ENCODE data around the gene VARS1. TPM values are rescaled to one million over a fixed set of nuclear protein-coding genes. Genes with fewer than 3 reads are reported as not detected.

VARS1 gene
- total and polyA plus RNA-seq, 2 donors from 2014 or later = 30.3 to 79.0 TPM

DNA sequence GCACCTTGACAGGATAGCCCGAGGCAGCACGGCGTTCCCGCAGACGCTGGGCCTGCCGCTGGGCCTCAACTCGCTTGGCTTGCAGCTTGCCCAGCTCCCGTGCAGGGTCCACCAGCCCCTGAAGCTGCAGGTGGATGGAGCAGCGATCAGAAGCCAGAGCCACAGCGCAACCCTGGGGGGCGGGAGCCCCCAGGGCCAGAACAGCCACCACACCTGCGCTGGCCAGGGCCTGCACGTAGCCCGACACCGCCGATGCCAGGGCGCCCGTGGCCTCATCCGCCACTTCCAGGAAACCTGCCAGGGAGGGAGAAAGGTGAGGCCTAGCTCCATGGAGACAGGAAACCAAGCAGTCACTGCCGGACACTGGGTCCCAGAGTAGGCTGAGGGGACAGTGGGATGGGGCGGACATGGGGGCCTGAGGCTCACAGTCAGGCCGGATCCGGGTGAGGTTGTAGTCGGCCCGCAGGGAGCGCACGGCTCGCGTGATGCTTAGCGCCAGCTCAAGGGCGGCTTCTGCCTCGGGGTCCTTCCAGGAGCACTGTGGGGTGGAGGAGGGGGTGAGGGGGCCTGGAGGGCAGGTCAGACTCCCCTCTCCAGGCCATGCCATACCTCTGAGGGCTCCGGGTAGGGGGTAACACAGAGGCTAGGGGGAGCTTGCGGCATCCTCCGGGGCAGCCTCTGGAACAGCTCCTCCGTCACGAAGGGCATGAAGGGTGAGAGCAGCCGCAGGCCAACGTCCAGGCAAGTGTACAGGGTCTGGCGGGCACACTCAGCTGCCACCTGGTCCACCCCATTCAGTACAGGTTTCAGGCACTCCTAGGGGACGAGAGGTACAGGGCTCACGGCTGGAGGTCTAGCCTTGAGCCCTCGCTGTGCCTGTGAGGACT lies 16.3 kb downstream of the VARS1 start:
- intact Hi-C loops (cut with DNase I) = no loop called here
- no peak for FAIRE-seq
- Histone ChIP-seq H3K4me1 (ENCODE audit: control insufficient read depth in 2 of 3, insufficient read depth in 2 of 3, low read depth in 1 of 3, low read length in 3 of 3) (peaks cover 0 to 17% (median 0%) of the 10 kb centered on the region in 3 donors), H3K27ac (ENCODE audit: low read depth in 2 of 2, low read length in 2 of 2) (no peak overlapping the region), H3K9me3 (ENCODE audit: control insufficient read depth in 2 of 3, insufficient read depth in 1 of 3, low read length in 3 of 3) (no peaks in the 10 kb centered on the region), H3K9ac (ENCODE audit: low read length in 3 of 3) (no peak overlapping the region), H3K4me3 (ENCODE audit: low read length in 3 of 3) (no peak overlapping the region), H3K36me3 (ENCODE audit: control insufficient read depth in 2 of 3, insufficient read depth in 3 of 3, low read length in 3 of 3) (peaks cover 0 to 12% (median 9%) of the 10 kb centered on the region in 3 donors), H3K27me3 (ENCODE audit: control insufficient read depth, insufficient read depth, low read length) (no peaks in the 10 kb centered on the region)
- TF ChIP-seq, protein P1, sequence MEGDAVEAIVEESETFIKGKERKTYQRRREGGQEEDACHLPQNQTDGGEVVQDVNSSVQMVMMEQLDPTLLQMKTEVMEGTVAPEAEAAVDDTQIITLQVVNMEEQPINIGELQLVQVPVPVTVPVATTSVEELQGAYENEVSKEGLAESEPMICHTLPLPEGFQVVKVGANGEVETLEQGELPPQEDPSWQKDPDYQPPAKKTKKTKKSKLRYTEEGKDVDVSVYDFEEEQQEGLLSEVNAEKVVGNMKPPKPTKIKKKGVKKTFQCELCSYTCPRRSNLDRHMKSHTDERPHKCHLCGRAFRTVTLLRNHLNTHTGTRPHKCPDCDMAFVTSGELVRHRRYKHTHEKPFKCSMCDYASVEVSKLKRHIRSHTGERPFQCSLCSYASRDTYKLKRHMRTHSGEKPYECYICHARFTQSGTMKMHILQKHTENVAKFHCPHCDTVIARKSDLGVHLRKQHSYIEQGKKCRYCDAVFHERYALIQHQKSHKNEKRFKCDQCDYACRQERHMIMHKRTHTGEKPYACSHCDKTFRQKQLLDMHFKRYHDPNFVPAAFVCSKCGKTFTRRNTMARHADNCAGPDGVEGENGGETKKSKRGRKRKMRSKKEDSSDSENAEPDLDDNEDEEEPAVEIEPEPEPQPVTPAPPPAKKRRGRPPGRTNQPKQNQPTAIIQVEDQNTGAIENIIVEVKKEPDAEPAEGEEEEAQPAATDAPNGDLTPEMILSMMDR (IDR thresholded peaks at IDR 0.05; ENCODE audit: borderline replicate concordance, extremely low read depth, insufficient read depth) = no peak
- DNase-seq = no peak

DNA sequence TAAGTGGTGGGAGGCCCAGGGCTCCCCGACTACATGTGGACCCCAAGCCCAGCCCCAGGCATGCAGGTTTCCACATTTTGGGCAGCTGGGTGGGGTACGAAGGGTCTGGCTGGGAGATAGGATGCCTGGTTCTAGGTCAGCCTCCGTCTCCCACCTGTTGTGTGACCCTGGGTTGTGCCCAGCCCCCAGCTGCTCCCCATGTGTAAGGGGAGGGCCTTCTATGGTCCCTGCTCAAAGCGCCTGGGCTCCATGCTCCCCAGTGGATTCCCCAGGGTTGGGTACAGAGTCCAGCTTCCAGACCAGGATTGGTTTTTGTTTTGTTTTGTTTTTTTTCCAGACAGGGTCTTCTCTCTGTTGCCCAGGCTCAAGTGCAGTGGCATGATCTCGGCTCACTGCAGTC lies 17.4 kb downstream of the VARS1 start:
- peak overlapping the region; percentile 77 to 92 for H3K27ac ChIP-seq (ENCODE audit: low read depth in 2 of 2, low read length in 2 of 2)
- TF ChIP-seq, protein P1 (IDR thresholded peaks at IDR 0.05; ENCODE audit: borderline replicate concordance, extremely low read depth, insufficient read depth) = no peak
- peaks cover 0 to 12% (median 9%) of the 10 kb centered on the region in 3 donors for H3K36me3 ChIP-seq (ENCODE audit: control insufficient read depth in 2 of 3, insufficient read depth in 3 of 3, low read length in 3 of 3)
- H3K27me3 ChIP-seq (ENCODE audit: control insufficient read depth, insufficient read depth, low read length) = no peaks in the 10 kb centered on the region
- DNase-seq = no peak
- no peak overlapping the region for H3K9ac ChIP-seq (ENCODE audit: low read length in 3 of 3)
- intact Hi-C loops (cut with DNase I) = no loop called here
- no peak overlapping the region for H3K4me3 ChIP-seq (ENCODE audit: low read length in 3 of 3)
- no peak for FAIRE-seq
- H3K9me3 ChIP-seq (ENCODE audit: control insufficient read depth in 2 of 3, insufficient read depth in 1 of 3, low read length in 3 of 3) = no peaks in the 10 kb centered on the region
- peaks cover 0 to 17% (median 0%) of the 10 kb centered on the region in 3 donors for H3K4me1 ChIP-seq (ENCODE audit: control insufficient read depth in 2 of 3, insufficient read depth in 2 of 3, low read depth in 1 of 3, low read length in 3 of 3)

DNA sequence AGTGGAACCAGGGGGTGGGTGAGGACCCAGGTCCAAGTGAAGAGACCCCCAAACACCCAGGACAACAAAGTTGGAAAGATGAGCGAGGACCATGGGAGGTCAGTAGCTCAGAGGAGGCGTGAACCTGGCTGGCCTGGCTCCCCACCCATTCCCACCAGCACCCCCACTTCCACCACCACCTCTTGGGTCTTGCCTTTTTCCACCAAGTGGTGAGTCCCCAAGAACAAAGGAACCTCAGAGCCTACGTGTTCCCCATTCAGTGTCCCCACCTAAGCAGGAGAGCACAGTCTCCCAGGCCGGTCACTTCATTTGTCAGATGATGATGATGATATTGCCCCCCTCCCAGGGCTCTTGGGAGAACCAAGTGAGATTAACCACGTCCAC lies 17.9 kb downstream of the VARS1 start:
- H3K27ac ChIP-seq (ENCODE audit: low read depth in 2 of 2, low read length in 2 of 2) = peak overlapping the region; percentile 77 to 92
- H3K36me3 ChIP-seq (ENCODE audit: control insufficient read depth in 2 of 3, insufficient read depth in 3 of 3, low read length in 3 of 3) = peaks cover 0 to 9% (median 8%) of the 10 kb centered on the region in 3 donors
- no peak for FAIRE-seq
- H3K9me3 ChIP-seq (ENCODE audit: control insufficient read depth in 2 of 3, insufficient read depth in 1 of 3, low read length in 3 of 3) = no peaks in the 10 kb centered on the region
- H3K27me3 ChIP-seq (ENCODE audit: control insufficient read depth, insufficient read depth, low read length) = no peaks in the 10 kb centered on the region
- TF ChIP-seq, protein P1 (IDR thresholded peaks at IDR 0.05; ENCODE audit: borderline replicate concordance, extremely low read depth, insufficient read depth) = no peak
- H3K9ac ChIP-seq (ENCODE audit: low read length in 3 of 3) = peak overlapping the region in 1 of 3 donors; percentile 48
- peak overlapping the region in 1 of 3 donors; percentile 6 for H3K4me3 ChIP-seq (ENCODE audit: low read length in 3 of 3)
- intact Hi-C loops (cut with DNase I) = no loop called here
- H3K4me1 ChIP-seq (ENCODE audit: control insufficient read depth in 2 of 3, insufficient read depth in 2 of 3, low read depth in 1 of 3, low read length in 3 of 3) = peaks cover 0 to 19% (median 0%) of the 10 kb centered on the region in 3 donors
- no peak for DNase-seq
